CD4-positive, alpha-beta T cell (primary cell): ENCODE results near the gene NNT. TPM values are rescaled to one million over a fixed set of nuclear protein-coding genes. Genes with fewer than 3 reads are reported as not detected.

Experiments used
- ATAC-seq: fragments of 200-7000 bp; cut with Tn5 transposase; one replicate; pipeline ENCODE4 v1.10.0; 2022; ENCODE audit warnings: mild to moderate bottlenecking; ENCODE audit not compliant: poor library complexity
- CTCF ChIA-PET: fragments of 350-600 bp; sonication (Branson Sonifier 250); formaldehyde crosslinking; loops from one replicate; lab custom pipeline; 2021; ENCODE audit warnings: antibody characterized with exemption, inconsistent platforms; lab: Charles Lee
- POLR2A ChIA-PET: fragments of 350-600 bp; sonication (Branson Sonifier 250); formaldehyde crosslinking; loops from one replicate; lab custom pipeline; 2021; ENCODE audit warnings: antibody characterized with exemption, inconsistent platforms; lab: Charles Lee
- DNase-seq, 14 experiments: peaks; one replicate each; pipeline ENCODE4 v3.0.0-alpha.2; 2013 to 2020; ENCODE audit warnings: mixed read lengths in 2 of 14
- H3K27ac ChIP-seq, 2 donors: one replicate each; pipeline versions ENCODE4 v1.5.1 to v1.7.0; 2013; ENCODE audit warnings: low read length in 2 of 2, low read depth in 1 of 2, mild to moderate bottlenecking in 1 of 2
- H3K27me3 ChIP-seq, 2 experiments: 1 replicate in 1 of 2; 2 replicates in 1 of 2; pipeline versions ENCODE4 v1.6.1 to v1.7.0; 2013; ENCODE audit warnings: low read length in 2 of 2, control low read depth in 1 of 2, mild to moderate bottlenecking in 1 of 2, moderate library complexity in 1 of 2; ENCODE audit not compliant: insufficient read depth in 2 of 2, control insufficient read depth in 1 of 2
- H3K36me3 ChIP-seq: one replicate; pipeline ENCODE4 v1.6.1; 2013; ENCODE audit warnings: low read length, control low read depth; ENCODE audit not compliant: insufficient read depth
- H3K4me1 ChIP-seq: one replicate; pipeline ENCODE4 v1.6.1; 2013; ENCODE audit warnings: low read length, control low read depth; ENCODE audit not compliant: insufficient read depth
- H3K4me3 ChIP-seq: one replicate; pipeline ENCODE4 v1.5.1; 2013; ENCODE audit warnings: mild to moderate bottlenecking, low read length, moderate library complexity
- H3K9me3 ChIP-seq, 2 experiments: 1 replicate in 1 of 2; 2 replicates in 1 of 2; pipeline versions ENCODE4 v1.6.1 to v1.7.0; 2013; ENCODE audit warnings: low read length in 2 of 2, mild to moderate bottlenecking in 2 of 2, control low read depth in 1 of 2, moderate library complexity in 1 of 2; ENCODE audit not compliant: control insufficient read depth in 1 of 2, insufficient read depth in 1 of 2
- H3K27ac Mint-ChIP-seq: one replicate; pipeline ENCODE4 v1.8.0; 2020; ENCODE audit warnings: mixed read lengths
- H3K27me3 Mint-ChIP-seq: one replicate; pipeline ENCODE4 v1.8.0; 2021; ENCODE audit warnings: mixed read lengths
- H3K36me3 Mint-ChIP-seq: one replicate; pipeline ENCODE4 v1.8.0; 2021; ENCODE audit warnings: low read depth, mixed read lengths
- H3K4me1 Mint-ChIP-seq: one replicate; pipeline ENCODE4 v1.8.0; 2021; ENCODE audit warnings: low read depth, mixed read lengths
- H3K4me3 Mint-ChIP-seq: one replicate; pipeline ENCODE4 v1.8.0; 2020; ENCODE audit warnings: mild to moderate bottlenecking, mixed read lengths
- H3K9me3 Mint-ChIP-seq: one replicate; pipeline ENCODE4 v1.8.0; 2020; ENCODE audit warnings: mixed read lengths
- intact Hi-C, 2 experiments: fragments of 100-400 bp; cut with DNase I in 1 of 2; cut with micrococcal nuclease in 1 of 2; formaldehyde crosslinking; loops; one replicate each; pipeline versions ENCODE4 v1.15.1 to v1.9.0; 2023 to 2025; cut with DNase I, micrococcal nuclease
- total RNA-seq, 174 experiments: library from RNA in 2 of 174; stranded (reverse) in 2 of 174; gene quantifications; one replicate each; pipeline ENCODE4 v1.2.3 and lab custom pipeline; 2021 to 2026
- TF ChIP-seq, protein P1 (sequence below): fragments of 200-600 bp; IDR thresholded peaks from one replicate; pipeline ENCODE4 v1.8.0; 2022; ENCODE audit warnings: antibody characterized with exemption, mild to moderate bottlenecking

Gene NNT
- total RNA-seq, 2 experiments from 2014 or later: 22.3 to 23.5 TPM

DNA sequence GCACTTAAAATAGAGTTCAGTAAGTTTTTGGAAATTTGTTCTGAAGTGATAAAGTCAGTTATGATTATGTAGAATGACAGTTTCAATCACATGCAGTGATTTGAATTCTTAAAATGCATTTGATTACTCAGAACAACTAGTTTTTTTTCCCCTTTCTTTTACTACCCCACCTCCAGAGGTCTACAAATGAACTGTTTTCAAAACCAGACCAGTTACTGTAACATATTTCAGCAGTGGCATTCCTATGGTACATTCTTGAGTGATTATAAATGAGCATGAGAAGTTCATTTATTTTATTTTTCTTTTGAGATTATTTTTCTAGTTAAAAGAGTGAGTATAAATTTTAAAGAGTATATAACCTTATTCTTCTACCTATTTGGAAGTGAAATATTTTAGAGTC, 71.6 kb downstream of the NNT start:
- Histone ChIP-seq H3K4me1 (no peaks in the 10 kb centered on the region), H3K27me3 (no peaks in the 10 kb centered on the region), H3K36me3 (peaks cover 25% of the 10 kb centered on the region), H3K9me3 (no peaks in the 10 kb centered on the region), H3K27ac (no peak overlapping the region), H3K4me3 (no peak overlapping the region)
- no peaks in the 10 kb centered on the region for H3K9me3 Mint-ChIP-seq
- H3K4me3 Mint-ChIP-seq: no peak overlapping the region
- no peaks in the 10 kb centered on the region for H3K27me3 Mint-ChIP-seq
- ATAC-seq (no peak), DNase-seq (no peak)
- peaks cover 27% of the 10 kb centered on the region for H3K4me1 Mint-ChIP-seq
- H3K36me3 Mint-ChIP-seq: peaks cover 46% of the 10 kb centered on the region
- intact Hi-C loops: no loop called here
- TF ChIP-seq, protein P1, sequence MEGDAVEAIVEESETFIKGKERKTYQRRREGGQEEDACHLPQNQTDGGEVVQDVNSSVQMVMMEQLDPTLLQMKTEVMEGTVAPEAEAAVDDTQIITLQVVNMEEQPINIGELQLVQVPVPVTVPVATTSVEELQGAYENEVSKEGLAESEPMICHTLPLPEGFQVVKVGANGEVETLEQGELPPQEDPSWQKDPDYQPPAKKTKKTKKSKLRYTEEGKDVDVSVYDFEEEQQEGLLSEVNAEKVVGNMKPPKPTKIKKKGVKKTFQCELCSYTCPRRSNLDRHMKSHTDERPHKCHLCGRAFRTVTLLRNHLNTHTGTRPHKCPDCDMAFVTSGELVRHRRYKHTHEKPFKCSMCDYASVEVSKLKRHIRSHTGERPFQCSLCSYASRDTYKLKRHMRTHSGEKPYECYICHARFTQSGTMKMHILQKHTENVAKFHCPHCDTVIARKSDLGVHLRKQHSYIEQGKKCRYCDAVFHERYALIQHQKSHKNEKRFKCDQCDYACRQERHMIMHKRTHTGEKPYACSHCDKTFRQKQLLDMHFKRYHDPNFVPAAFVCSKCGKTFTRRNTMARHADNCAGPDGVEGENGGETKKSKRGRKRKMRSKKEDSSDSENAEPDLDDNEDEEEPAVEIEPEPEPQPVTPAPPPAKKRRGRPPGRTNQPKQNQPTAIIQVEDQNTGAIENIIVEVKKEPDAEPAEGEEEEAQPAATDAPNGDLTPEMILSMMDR: no peak
- ChIA-PET CTCF (no interaction called here), POLR2A (no interaction called here)
- H3K27ac Mint-ChIP-seq: no peak overlapping the region

DNA sequence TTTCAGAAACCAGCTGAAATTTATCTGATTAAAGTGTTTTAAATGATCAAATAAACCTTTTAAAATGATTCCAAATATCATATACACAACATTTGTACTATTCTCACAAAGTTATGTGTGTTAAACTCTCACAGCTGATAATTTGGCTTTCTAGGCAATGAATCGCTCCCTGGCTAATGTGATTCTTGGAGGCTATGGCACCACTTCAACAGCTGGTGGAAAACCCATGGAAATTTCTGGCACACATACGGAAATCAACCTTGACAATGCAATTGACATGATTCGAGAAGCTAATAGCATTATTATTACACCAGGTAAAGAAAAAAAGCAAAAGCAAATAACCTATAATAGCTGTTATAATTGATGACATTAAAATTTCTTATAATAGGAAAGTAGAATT, 72.4 kb downstream of the NNT start:
- Mint-ChIP-seq H3K36me3 (peaks cover 47% of the 10 kb centered on the region), H3K9me3 (no peaks in the 10 kb centered on the region), H3K27me3 (no peaks in the 10 kb centered on the region), H3K4me3 (no peak overlapping the region), H3K27ac (no peak overlapping the region), H3K4me1 (peaks cover 25% of the 10 kb centered on the region)
- no peak for DNase-seq
- Histone ChIP-seq H3K9me3 (no peaks in the 10 kb centered on the region), H3K4me1 (no peaks in the 10 kb centered on the region), H3K27ac (no peak overlapping the region), H3K4me3 (no peak overlapping the region), H3K27me3 (no peaks in the 10 kb centered on the region), H3K36me3 (peaks cover 27% of the 10 kb centered on the region)
- no peak for ATAC-seq
- POLR2A ChIA-PET: no interaction called here
- intact Hi-C loops: no loop called here
- CTCF ChIA-PET: no interaction called here
- TF ChIP-seq, protein P1: no peak

DNA sequence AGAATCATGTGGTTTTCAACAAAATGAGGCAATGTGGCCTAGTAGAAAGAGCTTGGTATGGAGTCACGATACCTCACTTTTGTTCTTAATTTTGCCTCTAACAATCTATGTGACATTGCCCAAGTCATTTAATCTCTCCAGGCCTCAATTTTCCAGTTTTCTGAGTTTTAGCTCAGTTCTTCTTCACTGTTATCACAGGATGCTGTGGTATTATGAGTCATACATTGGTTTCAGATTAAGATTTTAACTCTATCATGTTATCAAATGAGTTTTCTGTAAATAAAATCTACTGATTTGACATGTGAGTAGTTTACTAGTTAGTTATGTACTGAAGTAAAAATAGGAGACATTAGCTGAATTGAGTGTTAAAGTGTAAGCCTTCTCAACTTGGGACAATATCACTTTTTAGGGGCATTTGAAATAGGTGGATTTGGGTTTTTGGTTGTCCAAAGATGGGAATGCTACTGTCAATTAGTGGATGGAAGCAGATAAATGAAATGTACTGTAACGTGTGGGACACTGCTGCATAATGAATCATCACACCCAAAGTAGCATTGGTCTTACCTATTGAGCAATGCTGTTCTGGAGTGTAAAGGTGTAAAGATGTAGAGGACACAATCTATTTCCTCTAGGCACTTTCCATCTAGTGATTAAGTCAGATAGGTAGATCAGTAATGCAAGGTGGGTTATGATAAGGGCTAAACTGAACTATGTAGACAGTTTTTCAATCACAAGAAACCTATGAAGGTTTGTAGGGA, 73.3 kb downstream of the NNT start:
- ATAC-seq (no peak), DNase-seq (peak in 1 of 14 experiments; percentile 23)
- CTCF ChIA-PET: no interaction called here
- no peaks in the 10 kb centered on the region for H3K4me1 ChIP-seq
- H3K36me3 ChIP-seq: peaks cover 31% of the 10 kb centered on the region
- POLR2A ChIA-PET: no interaction called here
- H3K4me1 Mint-ChIP-seq: peaks cover 20% of the 10 kb centered on the region
- intact Hi-C loops: no loop called here
- TF ChIP-seq, protein P1: no peak
- no peaks in the 10 kb centered on the region for H3K9me3 ChIP-seq
- H3K4me3 ChIP-seq: no peak overlapping the region
- H3K27me3 Mint-ChIP-seq: no peaks in the 10 kb centered on the region
- no peaks in the 10 kb centered on the region for H3K27me3 ChIP-seq
- no peak overlapping the region for H3K4me3 Mint-ChIP-seq
- no peak overlapping the region for H3K27ac ChIP-seq
- peaks cover 44% of the 10 kb centered on the region for H3K36me3 Mint-ChIP-seq
- no peaks in the 10 kb centered on the region for H3K9me3 Mint-ChIP-seq
- H3K27ac Mint-ChIP-seq: no peak overlapping the region
